Activated T-cell treated with anti-CD3 and anti-CD28 coated beads for 1 hour (primary cell): ENCODE results near the gene S100A16.
A peak's percentile ranks its signal among the peaks of the same experiment; 100 is the strongest.
"Not testable (repeated sequence)": the region's sequence is repeated elsewhere in the genome, so short reads cannot be mapped to it uniquely, and the experiment has no call there.

Source experiments
- DNase-seq: peaks from one replicate; pipeline ENCODE4 v3.0.0-alpha.2; 2020; ENCODE audit warnings: low read depth

Gene S100A16

GRCh38 chr1:153586347-153586746 is 26.6 kb downstream of the S100A16 start:
- no peak for DNase-seq

GRCh38 chr1:153585006-153585405 is 27.9 kb downstream of the S100A16 start:
- DNase-seq, result no peak

- no peak for DNase-seq
Measured at GRCh38 chr1:153583976-153584375, 29.0 kb downstream of the S100A16 start.

- DNase-seq, result not testable (repeated sequence)
Measured at GRCh38 chr1:153583514-153583913, 29.4 kb downstream of the S100A16 start.

GRCh38 chr1:153582836-153583235 is 30.1 kb downstream of the S100A16 start:
- DNase-seq, result not testable (repeated sequence)

GRCh38 chr1:153578936-153579335 is 34.0 kb downstream of the S100A16 start:
- DNase-seq, result no peak

- DNase-seq, result no peak
Measured at GRCh38 chr1:153578490-153578889, 34.4 kb downstream of the S100A16 start.

GRCh38 chr1:153577624-153578051 is 35.3 kb downstream of the S100A16 start:
- no peak for DNase-seq

GRCh38 chr1:153577138-153577537 is 35.8 kb downstream of the S100A16 start:
- no peak for DNase-seq

- DNase-seq, result not testable (repeated sequence)
Measured at GRCh38 chr1:153575497-153575896, 37.4 kb downstream of the S100A16 start.

GRCh38 chr1:153575081-153575491 is 37.9 kb downstream of the S100A16 start:
- not testable (repeated sequence) for DNase-seq

GRCh38 chr1:153573351-153573750 is 39.6 kb downstream of the S100A16 start:
- no peak for DNase-seq

- DNase-seq, result no peak
Measured at GRCh38 chr1:153572569-153573015, 40.3 kb downstream of the S100A16 start.

- DNase-seq, result no peak
Measured at GRCh38 chr1:153571706-153572105, 41.2 kb downstream of the S100A16 start.

- no peak for DNase-seq
Measured at GRCh38 chr1:153570874-153571273, 42.1 kb downstream of the S100A16 start.

- DNase-seq, result no peak
Measured at GRCh38 chr1:153569465-153569864, 43.5 kb downstream of the S100A16 start.

- DNase-seq, result peak; percentile 75
Measured at GRCh38 chr1:153568367-153569099, 44.4 kb downstream of the S100A16 start.

- no peak for DNase-seq
Measured at GRCh38 chr1:153567621-153568366, 45.1 kb downstream of the S100A16 start.

- DNase-seq, result peak; percentile 76
Measured at GRCh38 chr1:153566414-153567371, 46.2 kb downstream of the S100A16 start.

- DNase-seq, result no peak
Measured at GRCh38 chr1:153565529-153566374, 47.2 kb downstream of the S100A16 start, which contains the start of gene S100A2. TSS of gene S100A2 (minus strand) at chr1:153565844. CDS start at chr1:153563877, 1,967 bp downstream.

GRCh38 chr1:153563991-153564390 is 48.9 kb downstream of the S100A16 start:
- no peak for DNase-seq
